Adrenal gland (tissue), 12 donors: ENCODE data around the gene TESPA1. TPM values are rescaled to one million over a fixed set of nuclear protein-coding genes. Genes with fewer than 3 reads are reported as not detected.
A peak's percentile ranks its signal among the peaks of the same experiment; 100 is the strongest.
"Not testable (repeated sequence)": the region's sequence is repeated elsewhere in the genome, so short reads cannot be mapped to it uniquely, and the experiment has no call there.

Experiments used
- DNase-seq, 7 donors: peaks; one replicate each; pipeline ENCODE4 v3.0.0-alpha.2; 2019 to 2020
- H3K27ac ChIP-seq, 5 donors: fragments of 200-600 bp; sonication (generic) in 4 of 5; 1 replicate in 3 of 5; 2 replicates in 2 of 5; pipeline versions ENCODE4 v1.5.1 to v1.8.0; 2016 to 2020; ENCODE audit warnings: mild to moderate bottlenecking in 1 of 5
- H3K27me3 ChIP-seq: fragments of 200-600 bp; 2 replicates; pipeline ENCODE4 v1.8.0; 2021
- H3K36me3 ChIP-seq, 2 donors: fragments of 200-600 bp; replicated peaks in 1 of 2; 1 replicate in 1 of 2; 2 replicates in 1 of 2; pipeline versions ENCODE4 v1.5.1 to v1.8.0; 2018 to 2022
- H3K4me1 ChIP-seq, 2 donors: fragments of 200-600 bp; replicated peaks in 1 of 2; 1 replicate in 1 of 2; 2 replicates in 1 of 2; pipeline versions ENCODE4 v1.5.1 to v1.8.0; 2018 to 2021
- H3K4me3 ChIP-seq, 4 donors: fragments of 200-600 bp; sonication (generic) in 3 of 4; one replicate each; pipeline ENCODE4 v1.5.1; 2016 to 2018
- H3K9me3 ChIP-seq, 3 donors: fragments of 200-600 bp; sonication (generic) in 1 of 3; replicated peaks in 1 of 3; 1 replicate in 2 of 3; 2 replicates in 1 of 3; pipeline versions ENCODE4 v1.5.1 to v1.8.0; 2016 to 2021
- CTCF ChIP-seq, 6 experiments: fragments of 450-650 bp in 4 of 6; fragments of 200-600 bp in 2 of 6; sonication (generic) in 1 of 6; IDR thresholded peaks; 1 replicate in 5 of 6; 2 replicates in 1 of 6; pipeline versions ENCODE4 v1.5.1 to v1.8.0; 2016 to 2021; ENCODE audit warnings: antibody characterized with exemption in 6 of 6, mild to moderate bottlenecking in 2 of 6, moderate library complexity in 1 of 6
- POLR2A ChIP-seq, 2 donors: fragments of 450-650 bp; IDR thresholded peaks; one replicate each; pipeline ENCODE4 v1.6.1; 2017; ENCODE audit warnings: antibody characterized with exemption in 2 of 2, mild to moderate bottlenecking in 2 of 2, moderate library complexity in 1 of 2
- WGBS, 4 donors: extraction: QIAGEN DNeasy Blood & Tissue Kit in 2 of 4; methylation state at CpG; one replicate each; pipeline versions ENCODE4 v1.1.5 to v1.1.7; 2013 to 2017; 5-methylcytosine and 5-hydroxymethylcytosine counted together
- intact Hi-C, 2 donors: fragments of 100-400 bp; cut with DNase I; formaldehyde crosslinking; loops; one replicate each; pipeline versions ENCODE4 v1.14.1 to v1.15.0; 2022 to 2023
- polyA plus RNA-seq, 3 donors: library from polyadenylated mRNA; stranded (reverse); fragments of 200-250 nt in 2 of 3; fragments of 350-450 nt in 1 of 3; fragmentation: Illumina TruSeq in 1 of 3; extraction: RNeasy Lipid Tissue Mini Kit (QIAGEN cat#74804) in 1 of 3; gene quantifications; one replicate each; pipeline ENCODE4 v1.2.3, GENCODE V29; 2013 to 2014
- total RNA-seq, 9 donors: library from RNA; depleted of rRNA in 4 of 9; stranded (reverse); fragments of >200 nt in 4 of 9; fragments of 120-200 nt in 1 of 9; fragmentation: NEBNext Ultra II Directional in 1 of 9; extraction: Animal tissue kit (Norgen Biotek cat#: 25700) in 1 of 9; gene quantifications; one replicate each; pipeline versions ENCODE4 v1.1.0 to v1.2.4, GENCODE V29; 2013 to 2023
- donor health status: healthy with polysubstance abuse.
- donor health status: Bipolar disorder and iron deficiency.
- donor health status: DM: yes; HTN: yes; CAD: no.
- donor health status: DM: no; HTN: no; CAD: no.
- donor health status: DM: no; HTN: no; CAD: no.
- donor health status: DM: yes; HTN: yes; CAD: no.

Gene TESPA1
- total and polyA plus RNA-seq, 12 donors, result 0.11 to 2.0 (median 0.23) TPM; not detected in 3

DNA sequence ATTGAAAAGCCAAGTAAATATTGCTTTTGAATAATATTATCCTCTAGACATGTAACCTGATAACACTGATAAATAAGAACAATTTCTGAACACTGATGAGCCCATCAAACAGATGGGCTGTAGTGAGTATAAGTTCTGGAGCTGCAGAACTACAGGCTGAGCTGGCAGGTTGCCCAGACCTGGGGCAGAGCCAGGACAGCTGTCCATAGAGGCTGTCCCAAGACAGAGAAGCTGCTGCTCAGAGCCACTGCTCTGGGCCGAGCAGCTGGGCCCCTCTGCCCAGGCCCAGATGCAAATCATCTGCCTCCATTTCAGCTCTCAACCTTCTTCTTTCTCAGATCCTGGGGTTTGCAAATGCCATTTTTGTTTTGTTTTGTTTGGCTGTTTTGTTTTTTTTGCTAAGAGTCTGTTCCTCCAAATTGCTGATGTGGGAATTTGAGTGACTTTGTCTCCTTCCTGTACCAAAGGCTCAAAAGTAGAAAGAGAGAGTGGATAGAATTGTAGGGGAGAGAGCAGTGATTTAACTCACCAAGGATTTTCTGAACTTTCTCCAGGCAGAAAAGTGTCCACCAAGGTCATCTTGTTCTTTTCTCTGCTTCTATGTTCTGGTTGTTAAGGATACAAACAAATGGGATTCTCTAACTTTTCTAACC, 4.0 kb upstream of the TESPA1 start:
- DNase-seq, result peak; percentile 70 to 88 (median 81)
- Histone ChIP-seq H3K4me1 (no peaks in the 10 kb centered on the region), H3K27me3 (no peaks in the 10 kb centered on the region), H3K36me3 (no peaks in the 10 kb centered on the region), H3K9me3 (no peaks in the 10 kb centered on the region), H3K27ac (no peak overlapping the region), H3K4me3 (no peak overlapping the region)
- no peak for TF ChIP-seq POLR2A (IDR thresholded peaks at IDR 0.05)
- no peak for TF ChIP-seq CTCF (IDR thresholded peaks at IDR 0.05)
- intact Hi-C loops, result no loop called here
- 0 to 15% (median 6%) methylated on average over 1 of the region's 1 CpG for WGBS, 4 donors

DNA sequence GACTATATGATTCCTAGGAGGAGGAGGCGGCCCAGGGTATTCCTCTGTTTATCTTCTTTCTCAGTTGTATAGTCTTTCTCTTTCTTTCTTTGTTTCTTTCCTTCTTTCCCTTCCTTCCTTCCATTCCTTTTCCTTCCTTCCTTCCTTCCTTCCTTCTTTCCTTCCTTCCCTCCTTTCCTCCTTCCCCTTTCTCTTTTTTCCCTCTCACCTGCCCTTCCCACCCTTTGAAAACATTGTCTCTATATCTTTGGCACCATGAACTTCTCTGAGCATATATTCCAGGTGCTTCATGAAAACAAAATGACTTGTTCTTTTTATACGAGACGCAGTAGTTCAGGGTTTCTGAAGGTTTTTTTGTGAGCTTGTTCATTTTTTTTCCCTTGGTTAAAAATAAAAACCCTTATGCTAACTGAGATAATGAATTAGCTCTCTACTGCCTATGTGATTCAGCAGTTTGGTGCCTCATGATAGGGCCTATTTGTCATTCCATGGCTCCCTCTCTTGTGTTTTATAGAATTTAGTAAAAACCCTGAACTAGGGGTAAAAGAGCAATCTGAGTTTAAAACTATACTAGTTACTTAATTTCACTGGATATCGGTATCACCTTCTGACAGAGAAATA, 3.2 kb upstream of the TESPA1 start:
- TF ChIP-seq POLR2A (IDR thresholded peaks at IDR 0.05), result no peak
- no peak for TF ChIP-seq CTCF (IDR thresholded peaks at IDR 0.05)
- DNase-seq, result no peak
- intact Hi-C loops, result no loop called here
- Histone ChIP-seq H3K27ac (no peak overlapping the region), H3K4me3 (no peak overlapping the region), H3K27me3 (no peaks in the 10 kb centered on the region), H3K4me1 (no peaks in the 10 kb centered on the region), H3K9me3 (no peaks in the 10 kb centered on the region), H3K36me3 (no peaks in the 10 kb centered on the region)
- WGBS, 4 donors, result 55 to 80% (median 71%) methylated on average over 4 of the region's 4 CpGs

GRCh38 chr12:54986773-54987172, 2.2 kb upstream of the TESPA1 start:
- H3K4me3 ChIP-seq, H3K27ac ChIP-seq, intact Hi-C loops, DNase-seq, H3K9me3 ChIP-seq, H3K27me3 ChIP-seq, H3K4me1 ChIP-seq, H3K36me3 ChIP-seq: not testable (repeated sequence)
- 80 to 91% (median 87%) methylated on average over 3 of the region's 3 CpGs for WGBS, 4 donors

DNA sequence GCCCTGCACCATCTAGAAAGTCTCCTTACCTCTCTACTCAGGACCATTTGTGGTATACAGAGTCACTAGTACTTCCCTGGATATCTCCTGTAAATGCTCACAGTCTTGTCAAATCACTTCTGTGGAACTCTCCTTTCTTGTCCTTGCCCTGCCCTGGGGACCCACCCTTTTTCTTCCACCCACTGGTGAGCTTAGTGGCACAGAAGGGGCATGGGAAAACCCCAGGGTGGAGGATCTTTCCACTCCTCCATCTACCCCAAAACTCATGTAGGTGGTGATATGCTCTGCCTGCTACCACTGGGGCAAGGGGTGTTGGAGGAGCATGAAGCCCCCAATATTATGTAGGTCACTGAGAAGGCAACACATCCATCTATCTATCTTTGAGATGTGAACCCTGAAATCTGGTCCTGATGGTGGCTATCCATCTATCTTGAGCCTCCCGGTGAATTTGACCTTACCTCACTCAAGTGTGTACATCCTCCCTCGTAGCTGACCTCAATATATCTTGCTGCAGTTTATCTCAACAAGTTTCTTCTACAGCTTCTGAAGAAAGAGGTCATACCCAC, 943 bp downstream of the TESPA1 start:
- Histone ChIP-seq H3K4me3 (no peak overlapping the region), H3K27me3 (no peaks in the 10 kb centered on the region), H3K9me3 (no peaks in the 10 kb centered on the region), H3K27ac (no peak overlapping the region), H3K4me1 (no peaks in the 10 kb centered on the region), H3K36me3 (no peaks in the 10 kb centered on the region)
- DNase-seq, result no peak
- WGBS, 4 donors, result 56 to 70% (median 65%) methylated on average over 2 of the region's 2 CpGs
- intact Hi-C loops, result no loop called here
- TF ChIP-seq CTCF (IDR thresholded peaks at IDR 0.05) (no peak), POLR2A (IDR thresholded peaks at IDR 0.05) (no peak)
